ENCODE data around the gene TPPP.

- no peak for TF ChIP-seq BRCA1 (CRISPR knock-in tag; IDR thresholded peaks at IDR 0.05)
- TF ChIP-seq ZNF776 (CRISPR knock-in tag; IDR thresholded peaks at IDR 0.05), result no peak
- TF ChIP-seq TBL1XR1 (IDR thresholded peaks at IDR 0.05; ENCODE audit: borderline replicate concordance, low read length, partially characterized antibody), result no peak
- no peak for TF ChIP-seq EP300 (IDR thresholded peaks at IDR 0.05; ENCODE audit: low read depth in 2 of 2, low read length in 2 of 2)
- no peak for TF ChIP-seq EP300 (CRISPR knock-in tag; IDR thresholded peaks at IDR 0.05; ENCODE audit: borderline replicate concordance)
- 0 out of 2 replicates have a peak, but pooled peaks have one; percentile 9 for TF ChIP-seq CTCF (CRISPR knock-in tag; IDR thresholded peaks at IDR 0.05)
- TF ChIP-seq USF2 (IDR thresholded peaks at IDR 0.05; ENCODE audit: low read depth, low read length), result no peak
- TF ChIP-seq USF2 (CRISPR knock-in tag; IDR thresholded peaks at IDR 0.05; ENCODE audit: borderline replicate concordance), result no peak
Observed at GRCh38 chr5:620586-621180, 72.5 kb downstream of the TPPP start.

All from HepG2 (cell line).